Activated CD8-positive, alpha-beta memory T cell treated with anti-CD3 and anti-CD28 coated beads for 24 hours (primary cell): ENCODE results near the gene FAM135A.
"Not testable (repeated sequence)": the region's sequence is repeated elsewhere in the genome, so short reads cannot be mapped to it uniquely, and the experiment has no call there.

Experiments used
- DNase-seq: peaks from one replicate; pipeline ENCODE4 v3.0.0-alpha.2; 2020

The FAM135A gene

DNA sequence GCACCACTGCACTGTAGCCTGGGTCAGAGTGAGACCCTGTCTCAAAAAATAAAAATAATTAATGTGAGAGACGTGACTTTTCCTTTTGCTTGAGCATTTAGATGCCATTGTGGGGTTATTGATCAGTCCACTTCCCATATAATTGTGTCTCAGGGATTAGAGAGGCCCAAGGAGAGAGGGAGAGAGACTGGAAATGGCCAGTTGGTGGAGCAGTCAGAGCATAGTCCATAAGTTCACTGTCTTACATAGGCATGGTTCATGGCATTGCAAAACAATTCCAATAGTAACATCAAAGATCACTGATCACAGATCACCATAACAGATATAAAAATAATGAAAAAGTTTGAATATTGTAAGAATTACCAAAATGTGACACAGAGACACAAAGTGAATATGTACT is 138.3 kb downstream of the FAM135A start:
- no peak for DNase-seq

DNA sequence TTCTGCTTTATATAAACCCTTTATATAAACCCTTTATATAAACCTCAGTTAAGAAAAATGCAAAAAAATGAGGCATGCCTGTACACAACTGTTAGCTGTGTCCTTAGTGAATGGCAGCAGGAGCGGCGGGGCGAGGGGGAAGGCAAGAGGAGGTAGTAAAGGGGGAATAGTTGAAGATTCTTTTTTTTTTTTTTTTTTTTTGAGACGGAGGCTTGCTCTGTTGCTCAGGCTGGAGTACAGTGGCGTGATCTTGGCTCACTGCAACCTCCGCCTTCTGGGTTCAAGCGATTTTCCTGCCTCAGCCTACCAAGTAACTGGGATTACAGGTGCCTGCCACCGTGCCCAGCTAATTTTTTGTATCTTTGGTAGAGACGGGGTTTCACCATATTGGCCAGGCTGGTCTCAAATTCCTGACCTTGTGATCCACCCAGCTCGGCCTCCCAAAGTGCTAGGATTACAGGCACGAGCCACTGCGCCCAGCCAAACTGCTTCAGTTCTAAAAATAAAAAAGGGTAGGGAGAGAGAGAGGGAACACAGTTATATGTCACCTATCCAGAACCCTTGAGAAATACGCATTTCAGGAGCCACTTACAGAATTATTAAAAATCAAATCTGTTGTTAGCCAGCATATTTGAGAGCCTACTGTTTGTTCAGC is 139.1 kb downstream of the FAM135A start:
- not testable (repeated sequence) for DNase-seq

DNA sequence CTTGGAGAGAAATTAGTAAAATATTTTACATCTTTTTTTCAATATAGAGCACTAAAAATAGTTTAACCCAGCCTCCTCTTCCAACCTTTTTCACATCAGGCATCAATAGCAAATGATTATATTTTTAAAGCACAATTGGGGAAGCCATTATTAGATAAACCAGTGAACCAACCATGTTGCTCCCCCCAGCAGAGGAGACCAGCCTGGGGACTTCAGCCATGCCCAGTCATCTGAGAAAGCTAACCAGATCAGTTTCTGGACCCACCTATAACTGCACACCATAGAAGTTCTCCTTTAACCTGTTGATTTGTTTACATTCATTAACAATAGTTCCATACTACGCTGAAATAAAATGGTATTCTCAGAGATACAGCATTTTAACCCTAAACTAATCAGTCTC is 139.7 kb downstream of the FAM135A start:
- no peak for DNase-seq

DNA sequence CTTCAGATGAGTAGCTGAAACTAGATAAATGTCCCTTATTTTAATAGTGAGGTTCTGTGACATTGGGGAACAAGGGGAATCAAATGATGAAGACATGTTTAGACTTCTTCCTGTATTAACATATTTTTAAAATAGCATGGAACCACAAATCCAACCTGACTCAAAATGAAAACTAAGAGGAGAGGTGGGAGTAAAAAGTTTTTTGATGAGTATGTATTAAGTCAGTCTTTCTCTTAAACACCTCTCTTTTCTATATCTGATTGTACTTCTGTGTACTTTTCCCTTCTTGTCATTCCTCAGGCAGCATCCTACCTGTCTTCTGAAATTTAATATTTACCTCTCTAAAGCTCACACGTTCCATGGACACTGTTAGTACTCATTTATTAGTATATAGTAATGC is 144.7 kb downstream of the FAM135A start:
- DNase-seq: no peak

DNA sequence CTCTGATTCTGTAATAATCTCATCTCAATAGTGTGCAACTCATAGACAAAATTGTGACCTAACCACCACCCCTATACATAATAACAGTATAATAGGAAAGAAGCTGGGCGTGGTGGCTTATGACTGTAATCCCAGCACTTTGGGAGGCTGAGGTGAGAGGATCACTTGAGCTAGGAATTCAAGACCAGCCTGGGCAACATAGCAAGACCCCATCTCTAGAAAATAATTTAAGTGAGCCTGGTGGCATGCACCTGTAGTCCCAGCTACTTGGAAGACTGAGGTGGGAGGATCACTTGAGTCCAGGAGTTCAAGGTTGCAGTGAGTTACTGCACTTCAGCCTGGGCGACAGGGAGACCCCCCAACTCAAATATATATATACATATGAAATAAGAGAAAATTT is 149.1 kb downstream of the FAM135A start:
- not testable (repeated sequence) for DNase-seq

DNA sequence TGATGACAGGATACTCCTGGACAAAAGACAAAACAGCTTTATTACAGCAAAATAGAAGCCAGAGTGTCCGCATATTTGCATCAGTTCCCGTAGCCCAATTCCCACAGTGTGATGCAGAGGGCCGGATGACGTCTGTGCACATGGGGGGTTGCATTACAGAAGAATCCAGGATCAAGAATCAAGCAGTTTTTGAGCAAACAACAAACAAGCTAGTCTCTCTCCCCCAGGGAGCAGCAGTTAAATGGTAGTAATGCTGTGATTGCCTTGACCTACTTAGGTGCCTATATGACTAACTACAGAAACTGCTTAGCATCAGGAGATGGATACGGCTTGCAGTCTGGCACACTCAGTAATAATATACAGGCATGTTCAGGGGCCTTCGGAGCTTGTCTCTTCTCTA is 150.2 kb downstream of the FAM135A start:
- no peak for DNase-seq

DNA sequence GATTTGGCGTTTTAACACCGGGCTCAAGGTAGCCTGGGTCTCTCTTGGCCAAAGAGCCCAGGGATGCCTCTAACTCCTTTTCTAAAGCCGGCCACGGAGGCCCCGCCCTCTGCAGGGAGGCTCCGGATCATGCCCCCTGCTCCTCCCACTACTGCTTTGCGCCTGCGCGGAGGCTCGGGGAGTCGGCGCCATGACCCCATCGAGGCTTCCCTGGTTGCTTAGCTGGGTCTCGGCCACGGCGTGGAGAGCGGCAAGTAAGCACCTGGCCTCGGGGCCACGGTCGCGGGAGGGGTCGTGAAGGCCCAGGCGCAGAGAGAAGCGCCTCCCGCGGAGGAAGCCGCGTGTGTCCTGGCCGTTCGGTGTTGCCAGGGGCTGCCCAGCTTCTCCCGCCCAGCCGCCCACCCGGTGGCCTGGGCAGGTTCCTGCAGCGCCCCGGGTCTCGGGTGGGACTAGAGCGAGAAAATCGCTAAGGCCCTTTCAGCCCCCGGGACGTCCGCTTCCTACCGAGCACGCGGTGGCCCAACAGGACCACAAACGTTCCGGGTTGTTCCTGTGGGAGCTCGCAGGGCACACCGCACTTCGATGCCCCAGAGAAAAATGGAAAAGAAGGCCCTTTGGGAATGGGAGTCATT is 153.6 kb downstream of the FAM135A start, which contains the start of gene SDHAF4:
TSS of gene SDHAF4 (plus strand) at position 180 of the 632 bp plus-strand sequence. CDS start at position 191, 11 bp downstream.
- DNase-seq: peak; percentile 98

DNA sequence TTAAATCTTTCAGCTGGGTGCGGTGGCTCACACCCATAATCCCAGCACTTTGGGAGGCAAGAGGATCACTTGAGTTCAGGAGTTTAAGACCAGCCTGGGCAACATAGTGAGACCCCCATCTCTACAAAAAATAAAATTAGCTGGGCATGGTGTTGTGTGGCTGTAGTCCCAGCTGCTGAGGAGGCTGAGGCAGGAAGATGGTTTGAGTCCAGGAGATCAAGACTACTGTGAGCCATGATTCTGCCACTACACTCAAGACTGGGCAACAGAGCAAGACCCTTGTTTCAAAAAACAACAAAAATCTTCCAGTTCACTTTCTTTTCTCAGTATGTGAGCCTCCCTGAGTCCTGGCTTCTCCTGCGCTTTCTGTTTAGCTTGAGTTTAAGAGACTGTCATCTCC is 161.3 kb downstream of the FAM135A start:
- no peak for DNase-seq

DNA sequence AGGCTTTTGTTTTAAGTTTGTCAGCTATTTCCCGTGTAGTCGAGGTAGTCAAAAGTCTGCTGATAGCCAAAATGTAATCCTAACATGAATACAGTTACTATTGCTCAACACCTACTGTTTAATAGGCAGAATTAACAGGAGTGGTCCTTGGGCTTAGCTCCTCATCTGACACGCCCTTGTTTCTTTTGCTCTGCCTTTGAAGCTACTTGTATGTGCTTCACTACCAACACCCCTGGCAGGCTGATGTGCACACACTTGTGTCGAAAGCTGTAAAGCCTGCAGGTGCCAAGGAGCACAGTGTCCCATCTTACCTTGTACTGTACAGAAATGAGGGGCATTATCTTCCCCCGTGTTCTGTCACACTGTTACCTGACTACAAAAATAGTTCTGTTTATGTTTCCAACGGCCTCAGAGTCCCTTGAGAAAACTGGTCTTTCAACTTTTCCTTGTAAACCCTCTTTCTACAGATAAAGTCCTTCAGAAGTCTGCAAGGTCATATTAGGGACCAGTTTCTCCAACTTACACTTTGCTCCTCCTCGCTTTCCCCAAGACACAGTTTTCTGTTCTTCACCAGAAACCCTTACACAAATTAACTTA is 162.7 kb downstream of the FAM135A start:
- DNase-seq: no peak

DNA sequence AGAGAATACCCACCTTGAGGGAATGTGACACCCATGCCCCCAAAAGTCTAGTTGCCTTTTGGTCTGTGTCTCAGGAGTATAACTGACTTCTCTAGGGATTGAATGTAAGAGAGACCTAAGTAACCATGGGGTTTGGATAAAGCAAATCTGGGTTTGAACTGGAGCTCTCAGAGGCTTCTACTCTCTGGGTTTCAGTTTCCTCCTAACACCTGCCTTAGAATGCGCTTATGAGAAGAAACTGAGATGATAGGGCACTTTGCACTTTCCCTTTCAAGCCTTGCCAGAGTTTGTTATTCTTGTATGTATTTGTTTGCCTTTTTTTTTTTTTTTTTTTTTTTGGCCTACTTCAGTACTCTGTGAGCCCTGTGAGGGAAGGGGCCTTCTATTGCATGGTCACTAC is 172.8 kb downstream of the FAM135A start:
- no peak for DNase-seq

DNA sequence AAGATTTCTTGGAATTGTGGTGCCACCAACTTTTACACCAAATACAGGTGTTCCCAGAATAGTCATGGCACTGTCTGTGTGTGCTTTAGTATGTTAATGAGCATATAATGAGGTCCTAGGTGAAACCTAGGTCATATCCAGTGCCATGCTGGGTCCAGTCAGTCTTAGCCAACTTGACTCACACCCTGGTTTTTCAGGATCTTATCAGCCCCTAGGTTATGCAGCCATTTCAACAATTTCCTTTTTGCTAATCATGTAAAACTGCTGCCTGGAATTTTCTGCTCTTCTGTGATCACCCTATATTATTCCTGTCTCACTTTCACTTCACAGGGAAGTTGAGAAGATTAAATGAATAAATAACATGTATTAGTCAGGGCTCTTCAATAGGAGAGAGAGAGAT is 177.1 kb downstream of the FAM135A start:
- no peak for DNase-seq

DNA sequence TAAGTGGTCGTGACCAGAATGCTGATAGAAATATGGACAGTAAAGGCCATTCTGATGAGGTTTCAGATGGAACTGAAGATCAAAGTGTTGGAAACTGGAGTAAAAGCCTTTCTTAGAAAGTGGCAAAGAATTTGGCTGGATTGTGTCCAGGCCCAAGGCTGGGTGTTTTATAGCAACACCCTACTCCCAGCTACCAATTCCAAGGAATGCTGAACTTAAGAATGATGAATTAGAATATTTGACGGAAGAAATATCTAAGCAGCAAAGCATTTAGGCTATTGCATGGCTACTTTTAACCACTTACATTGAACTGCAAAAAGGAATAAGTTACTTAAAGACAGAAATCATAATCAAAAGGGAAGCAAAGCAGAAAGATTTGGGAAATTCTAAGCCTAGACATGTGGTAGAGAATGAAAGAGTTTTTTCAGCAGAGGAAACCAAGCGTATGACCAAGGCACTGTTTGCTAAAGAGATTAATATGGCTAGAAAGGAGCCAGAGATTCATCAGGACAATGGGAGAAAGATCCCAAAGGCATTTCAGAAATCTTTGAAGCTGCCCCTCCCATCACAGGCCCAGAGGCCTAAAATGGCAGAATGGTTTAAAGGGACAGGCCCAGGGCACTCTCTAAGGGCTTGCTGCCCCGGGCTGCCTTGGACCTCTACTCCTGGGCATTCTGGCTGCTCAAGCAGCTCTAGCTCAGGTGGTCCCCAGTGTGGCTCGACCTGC is 179.2 kb downstream of the FAM135A start:
- no peak for DNase-seq

DNA sequence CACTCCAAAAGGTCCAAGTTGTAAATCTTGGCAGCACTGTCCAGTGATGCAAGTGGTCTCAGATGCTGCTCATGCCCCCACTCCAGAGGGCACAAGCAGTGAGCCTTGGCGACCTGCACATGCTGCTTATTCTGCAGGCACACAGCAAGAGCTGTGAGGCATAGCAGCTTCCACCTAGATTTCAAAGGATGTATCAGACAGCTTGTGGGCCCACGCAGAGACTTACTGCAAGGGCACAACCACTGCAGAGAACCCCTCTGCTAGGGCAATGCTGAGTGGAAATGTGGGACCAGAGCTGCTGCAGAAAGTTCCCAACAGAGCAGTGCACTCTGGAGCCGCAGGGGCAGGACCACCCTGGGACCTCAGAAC is 179.8 kb downstream of the FAM135A start:
- no peak for DNase-seq

DNA sequence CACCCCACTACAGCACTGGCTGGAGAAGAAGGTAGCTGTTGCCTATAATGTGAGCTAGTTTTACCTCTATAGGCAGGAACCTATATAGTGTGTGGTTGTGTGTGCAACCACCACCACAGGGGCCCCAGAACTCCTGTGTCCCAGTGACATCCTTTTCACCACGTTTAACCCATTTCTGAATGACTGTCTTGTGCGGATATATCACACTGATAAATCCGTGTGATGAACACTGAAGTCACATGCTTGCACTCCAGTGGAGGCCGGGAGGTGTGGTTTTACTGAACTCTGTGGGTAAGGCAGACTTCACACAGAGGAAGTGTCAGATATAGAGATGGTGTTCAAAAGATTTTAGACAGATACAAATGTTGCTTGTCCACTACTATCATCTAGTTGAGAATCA is 185.9 kb downstream of the FAM135A start:
- DNase-seq: no peak

DNA sequence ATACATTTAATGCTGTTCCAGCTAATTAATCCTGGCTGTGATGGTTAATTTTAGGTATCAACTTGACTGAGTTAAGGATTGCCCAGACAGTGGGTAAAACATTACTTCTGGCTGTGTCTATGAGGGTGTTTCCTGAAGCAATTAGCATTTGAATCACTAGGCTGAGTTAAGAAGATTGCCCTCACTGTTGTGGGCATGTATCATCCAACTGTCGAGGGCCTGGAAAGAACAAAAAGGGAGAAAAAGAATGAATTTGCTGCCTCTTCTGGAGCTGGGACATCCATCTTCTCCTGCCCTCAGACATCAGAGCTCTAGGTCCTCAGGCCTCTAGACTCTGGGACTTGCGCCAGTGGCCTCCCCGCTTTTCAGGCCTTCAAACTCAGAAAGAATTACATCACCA is 187.7 kb downstream of the FAM135A start:
- no peak for DNase-seq

DNA sequence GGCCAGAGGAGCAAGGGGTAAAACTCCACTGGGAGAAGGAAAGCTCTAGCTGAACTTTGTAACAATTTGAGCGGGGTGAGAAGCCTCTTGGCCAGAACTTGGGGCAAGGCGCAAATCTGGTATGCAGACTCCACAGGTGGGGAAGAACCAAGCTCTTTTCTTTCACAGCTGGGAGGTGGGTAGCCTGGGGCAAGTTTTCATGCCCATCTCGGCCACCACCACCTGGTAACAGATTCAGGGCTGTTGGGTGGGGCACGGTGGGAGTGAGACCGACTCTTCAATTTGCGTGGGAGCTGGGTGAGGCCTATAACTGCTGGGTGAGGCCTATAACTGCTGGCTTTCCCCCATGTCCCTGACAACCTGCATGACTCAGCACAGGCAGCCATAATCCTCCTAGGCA is 190.9 kb downstream of the FAM135A start:
- DNase-seq: no peak

DNA sequence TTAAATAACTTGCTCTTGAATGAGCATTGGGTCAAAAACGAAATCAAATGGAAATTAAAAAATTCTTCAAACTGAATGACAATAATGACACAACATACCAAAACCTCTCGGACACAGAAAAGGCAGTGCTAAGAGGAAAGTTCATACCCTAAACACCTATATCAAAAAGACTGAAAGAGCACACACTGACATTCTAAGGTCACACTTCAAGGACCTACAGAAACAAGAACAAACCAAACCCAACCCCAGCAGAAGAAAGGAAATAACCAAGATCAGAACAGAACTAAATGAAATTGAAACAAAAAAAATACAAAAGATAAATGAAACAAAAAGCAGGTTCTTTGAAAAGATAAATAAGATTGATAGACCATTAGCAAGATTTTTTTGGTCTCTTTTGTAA is 194.1 kb downstream of the FAM135A start:
- not testable (repeated sequence) for DNase-seq

DNA sequence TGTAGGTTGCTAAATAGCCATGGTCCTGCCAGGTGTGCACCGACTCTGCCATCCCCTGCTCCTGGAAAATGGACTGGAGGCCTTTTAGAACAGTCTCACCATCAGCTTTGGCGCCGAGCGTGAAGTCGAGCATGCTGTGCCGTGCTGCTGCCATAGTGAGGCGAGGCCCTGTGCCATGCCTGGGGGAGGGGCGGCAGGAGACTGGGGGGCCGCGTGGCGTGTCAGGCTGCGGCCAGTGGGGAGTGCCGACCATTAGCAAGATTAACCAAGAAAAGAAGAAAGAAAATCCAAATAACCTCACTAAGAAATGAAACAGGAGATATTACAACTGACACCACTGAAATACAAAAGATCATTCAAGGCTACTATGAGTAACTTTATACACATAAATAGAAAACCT is 195.9 kb downstream of the FAM135A start:
- not testable (repeated sequence) for DNase-seq
